OCI-LY1 (cell line): ENCODE measurements around the gene FBXL17.

ENCODE experiments used
- H2AFZ ChIP-seq: fragments of 200-600 bp; sonication (generic), shearing (Covaris generic); 2 replicates; pipeline ENCODE4 v1.6.0; 2014; ENCODE audit warnings: antibody characterized with exemption, mild to moderate bottlenecking, low read length
- H3F3A ChIP-seq: fragments of 200-600 bp; sonication (generic), shearing (Covaris generic); 2 replicates; pipeline ENCODE4 v1.6.0; 2014; ENCODE audit warnings: mild to moderate bottlenecking, antibody characterized with exemption, low read length, moderate library complexity; ENCODE audit not compliant: insufficient read depth
- H3K27ac ChIP-seq: fragments of 200-600 bp; sonication (generic); 2 replicates; pipeline ENCODE4 v1.5.1; 2014; ENCODE audit warnings: low read length, mixed run types, mild to moderate bottlenecking, low read depth; ENCODE audit not compliant: poor library complexity, severe bottlenecking
- H3K27me3 ChIP-seq: fragments of 200-600 bp; sonication (generic); 2 replicates; pipeline ENCODE4 v1.6.0; 2014; ENCODE audit warnings: antibody characterized with exemption, mild to moderate bottlenecking, low read length, moderate library complexity; ENCODE audit not compliant: insufficient read depth
- H3K36me3 ChIP-seq: fragments of 200-600 bp; sonication (generic); 2 replicates; pipeline ENCODE4 v1.6.1; 2014; ENCODE audit warnings: mild to moderate bottlenecking, antibody characterized with exemption, low read length, moderate library complexity, mixed read lengths; ENCODE audit not compliant: insufficient read depth
- H3K4me1 ChIP-seq: fragments of 200-600 bp; sonication (generic); 2 replicates; pipeline ENCODE4 v1.5.1; 2014; ENCODE audit warnings: mild to moderate bottlenecking, low read length, moderate library complexity; ENCODE audit not compliant: insufficient read depth, severe bottlenecking
- H3K4me2 ChIP-seq: fragments of 200-600 bp; sonication (generic), shearing (Covaris generic); 2 replicates; pipeline ENCODE4 v1.6.1; 2014; ENCODE audit warnings: low read length
- H3K4me3 ChIP-seq: fragments of 200-600 bp; sonication (generic); 2 replicates; pipeline ENCODE4 v1.5.1; 2014; ENCODE audit warnings: low read length, low read depth, mild to moderate bottlenecking, mixed read lengths; ENCODE audit not compliant: poor library complexity, severe bottlenecking
- H3K79me2 ChIP-seq: fragments of 200-600 bp; shearing (Covaris generic); 2 replicates; pipeline ENCODE4 v1.6.1; 2016; ENCODE audit warnings: mixed run types, low read length, mixed read lengths; ENCODE audit not compliant: insufficient read depth
- H3K9ac ChIP-seq: fragments of 200-600 bp; sonication (generic), shearing (Covaris generic); 2 replicates; pipeline ENCODE4 v1.6.1; 2014; ENCODE audit warnings: mild to moderate bottlenecking, low read length, mixed read lengths
- H3K9me2 ChIP-seq: fragments of 200-600 bp; sonication (generic), shearing (Covaris generic); 2 replicates; pipeline ENCODE4 v1.6.1; 2014; ENCODE audit warnings: low read depth, mild to moderate bottlenecking, low read length, mixed read lengths
- H3K9me3 ChIP-seq: fragments of 200-600 bp; shearing (Covaris generic); 2 replicates; pipeline ENCODE4 v1.6.1; 2014; ENCODE audit warnings: low read length, mixed read lengths
- H4K20me1 ChIP-seq: fragments of 200-600 bp; sonication (generic), shearing (Covaris generic); 2 replicates; pipeline ENCODE4 v1.6.0; 2016; ENCODE audit warnings: mild to moderate bottlenecking, low read length; ENCODE audit not compliant: insufficient read depth
- CTCF ChIP-seq: fragments of 200-600 bp; sonication (generic), shearing (Covaris generic); IDR thresholded peaks from 2 replicates; pipeline ENCODE4 v1.5.1; 2017; ENCODE audit warnings: mild to moderate bottlenecking, antibody characterized with exemption, low read length, moderate library complexity, mixed read lengths
- EZH2 ChIP-seq: fragments of 200-600 bp; sonication (generic), shearing (Covaris generic); IDR thresholded peaks from 2 replicates; pipeline ENCODE4 v1.8.0; 2017; ENCODE audit warnings: borderline replicate concordance, mixed run types, mild to moderate bottlenecking, antibody characterized with exemption, low read length, moderate library complexity, mixed read lengths

FBXL17 gene

GRCh38 chr5:108078882-108079281 lies 303.0 kb downstream of the FBXL17 start:
- Histone ChIP-seq H3K27me3 (no peaks in the 10 kb centered on the region), H3K79me2 (no peaks in the 10 kb centered on the region), H4K20me1 (no peaks in the 10 kb centered on the region), H3K36me3 (no peaks in the 10 kb centered on the region), H3K27ac (no peak overlapping the region), H3K4me1 (no peaks in the 10 kb centered on the region), H3F3A (no peaks in the 10 kb centered on the region), H3K4me2 (no peak overlapping the region), H2AFZ (no peak overlapping the region), H3K9me2 (no peaks in the 10 kb centered on the region), H3K9ac (no peak overlapping the region), H3K9me3 (no peaks in the 10 kb centered on the region), H3K4me3 (no peak overlapping the region)
- TF ChIP-seq EZH2 (no peak), CTCF (no peak)

GRCh38 chr5:108078345-108078744 lies 303.6 kb downstream of the FBXL17 start:
- H3K9me3 ChIP-seq = no peaks in the 10 kb centered on the region
- H3K4me1 ChIP-seq = no peaks in the 10 kb centered on the region
- H3K4me3 ChIP-seq = no peak overlapping the region
- no peaks in the 10 kb centered on the region for H3F3A ChIP-seq
- no peak overlapping the region for H3K9ac ChIP-seq
- TF ChIP-seq EZH2 = no peak
- H3K36me3 ChIP-seq = no peaks in the 10 kb centered on the region
- H3K9me2 ChIP-seq = no peaks in the 10 kb centered on the region
- no peak overlapping the region for H2AFZ ChIP-seq
- no peak overlapping the region for H3K4me2 ChIP-seq
- no peaks in the 10 kb centered on the region for H4K20me1 ChIP-seq
- no peaks in the 10 kb centered on the region for H3K79me2 ChIP-seq
- H3K27ac ChIP-seq = no peak overlapping the region
- H3K27me3 ChIP-seq = no peaks in the 10 kb centered on the region

- H3K4me3 ChIP-seq = no peak overlapping the region
- H3K27ac ChIP-seq = no peak overlapping the region
- H3K36me3 ChIP-seq = no peaks in the 10 kb centered on the region
- TF ChIP-seq CTCF (no peak), EZH2 (no peak)
- H3K9ac ChIP-seq = no peak overlapping the region
- no peaks in the 10 kb centered on the region for H3K9me3 ChIP-seq
- no peaks in the 10 kb centered on the region for H3K27me3 ChIP-seq
- H3K79me2 ChIP-seq = no peaks in the 10 kb centered on the region
- no peak overlapping the region for H3K4me2 ChIP-seq
- no peaks in the 10 kb centered on the region for H3F3A ChIP-seq
- H3K4me1 ChIP-seq = no peaks in the 10 kb centered on the region
- H4K20me1 ChIP-seq = no peaks in the 10 kb centered on the region
- H2AFZ ChIP-seq = no peak overlapping the region
- H3K9me2 ChIP-seq = no peaks in the 10 kb centered on the region
Measured at GRCh38 chr5:108074626-108075025, 307.3 kb downstream of the FBXL17 start.

- Histone ChIP-seq H3K36me3 (no peaks in the 10 kb centered on the region), H3K27ac (no peak overlapping the region), H3K4me2 (no peak overlapping the region), H3K4me3 (no peak overlapping the region), H3F3A (no peaks in the 10 kb centered on the region), H3K9me2 (no peaks in the 10 kb centered on the region), H3K9ac (no peak overlapping the region), H2AFZ (no peak overlapping the region), H4K20me1 (no peaks in the 10 kb centered on the region), H3K27me3 (no peaks in the 10 kb centered on the region), H3K4me1 (no peaks in the 10 kb centered on the region), H3K79me2 (no peaks in the 10 kb centered on the region), H3K9me3 (no peaks in the 10 kb centered on the region)
- TF ChIP-seq EZH2 (no peak), CTCF (no peak)
Measured at GRCh38 chr5:108064302-108064701, 317.6 kb downstream of the FBXL17 start.
